ENCODE results near the gene NEK10. TPM values are rescaled to one million over a fixed set of nuclear protein-coding genes. Genes with fewer than 3 reads are reported as not detected.

Gene NEK10
- total RNA-seq, 2 experiments from 2014 or later = 0.29 to 0.58 TPM

Other genes starting within 250 kb of the NEK10 start
- gene SLC4A7, start 115.0 kb upstream of the NEK10 start, total RNA-seq = 10 to 100 TPM; 48.0 to 48.8 TPM

Measured in activated CD8-positive, alpha-beta T cell treated with anti-CD3 and anti-CD28 coated beads for 36 hours (primary cell).